Trophoblast cell (in vitro differentiated cells and primary cell): ENCODE data around the gene CYP17A1.

ENCODE experiments used
- DNase-seq, 2 donors: peaks; one replicate each; pipeline ENCODE4 v3.0.0-alpha.2; 2016
- H2AFZ ChIP-seq: 2 replicates; pipeline ENCODE4 v1.6.1; 2013; ENCODE audit warnings: low read length, moderate library complexity, mild to moderate bottlenecking; ENCODE audit not compliant: insufficient read depth, poor library complexity
- H2AK5ac ChIP-seq: 2 replicates; pipeline ENCODE4 v1.6.1; 2013; ENCODE audit warnings: mild to moderate bottlenecking, low read length
- H2BK120ac ChIP-seq: 2 replicates; pipeline ENCODE4 v1.6.1; 2013; ENCODE audit warnings: low read length, mild to moderate bottlenecking, moderate library complexity; ENCODE audit not compliant: insufficient read depth, poor library complexity
- H2BK12ac ChIP-seq: 2 replicates; pipeline ENCODE4 v1.6.1; 2013; ENCODE audit warnings: mild to moderate bottlenecking, low read length, moderate library complexity
- H2BK5ac ChIP-seq: 2 replicates; pipeline ENCODE4 v1.6.1; 2013; ENCODE audit warnings: low read length, low read depth, moderate library complexity, mild to moderate bottlenecking; ENCODE audit not compliant: poor library complexity
- H3K14ac ChIP-seq: 2 replicates; pipeline ENCODE4 v1.6.1; 2013; ENCODE audit warnings: mild to moderate bottlenecking, low read length
- H3K18ac ChIP-seq: 2 replicates; pipeline ENCODE4 v1.6.1; 2013; ENCODE audit warnings: mild to moderate bottlenecking, low read length
- H3K23ac ChIP-seq: 2 replicates; pipeline ENCODE4 v1.6.1; 2013; ENCODE audit warnings: low read length
- H3K27ac ChIP-seq: 2 replicates; pipeline ENCODE4 v1.5.1; 2013; ENCODE audit warnings: low read depth, mild to moderate bottlenecking, inconsistent platforms, low read length, moderate library complexity
- H3K27me3 ChIP-seq: 2 replicates; pipeline ENCODE4 v1.6.1; 2013; ENCODE audit warnings: inconsistent platforms, mild to moderate bottlenecking, low read length, moderate library complexity; ENCODE audit not compliant: insufficient read depth
- H3K36me3 ChIP-seq, 2 experiments: 1 replicate in 1 of 2; 2 replicates in 1 of 2; pipeline ENCODE4 v1.6.1; 2013; ENCODE audit warnings: low read length in 2 of 2, mild to moderate bottlenecking in 2 of 2, moderate library complexity in 1 of 2; ENCODE audit not compliant: insufficient read depth in 2 of 2, control insufficient read depth in 1 of 2
- H3K4ac ChIP-seq: 2 replicates; pipeline ENCODE4 v1.6.1; 2013; ENCODE audit warnings: low read depth, mild to moderate bottlenecking, low read length, moderate library complexity
- H3K4me1 ChIP-seq, 2 experiments: 1 replicate in 1 of 2; 2 replicates in 1 of 2; pipeline ENCODE4 v1.6.1; 2013; ENCODE audit warnings: low read length in 2 of 2, mild to moderate bottlenecking in 2 of 2, moderate library complexity in 1 of 2; ENCODE audit not compliant: insufficient read depth in 2 of 2, control insufficient read depth in 1 of 2
- H3K4me2 ChIP-seq: 2 replicates; pipeline ENCODE4 v1.6.1; 2013; ENCODE audit warnings: inconsistent platforms, mild to moderate bottlenecking, low read length, moderate library complexity
- H3K4me3 ChIP-seq: 2 replicates; pipeline ENCODE4 v1.5.1; 2013; ENCODE audit warnings: mild to moderate bottlenecking, low read depth, low read length, inconsistent platforms
- H3K79me1 ChIP-seq: one replicate; pipeline ENCODE4 v1.6.1; 2013; ENCODE audit warnings: low read length
- H3K79me2 ChIP-seq: 2 replicates; pipeline ENCODE4 v1.6.1; 2013; ENCODE audit warnings: low read length, mild to moderate bottlenecking; ENCODE audit not compliant: control insufficient read depth, insufficient read depth, poor library complexity
- H3K9ac ChIP-seq: 2 replicates; pipeline ENCODE4 v1.6.1; 2013; ENCODE audit warnings: mild to moderate bottlenecking, low read length
- H3K9me3 ChIP-seq: 2 replicates; pipeline ENCODE4 v1.6.1; 2013; ENCODE audit warnings: low read depth, mild to moderate bottlenecking, control low read depth, inconsistent platforms, low read length; ENCODE audit not compliant: insufficient read depth
- H4K12ac ChIP-seq: 2 replicates; pipeline ENCODE4 v1.6.1; 2013; ENCODE audit warnings: low read depth, mild to moderate bottlenecking, low read length, moderate library complexity
- H4K8ac ChIP-seq: 2 replicates; pipeline ENCODE4 v1.6.1; 2013; ENCODE audit warnings: low read depth, mild to moderate bottlenecking, low read length, moderate library complexity
- H4K91ac ChIP-seq: one replicate; pipeline ENCODE4 v1.6.1; 2013; ENCODE audit warnings: low read depth, mild to moderate bottlenecking, low read length, moderate library complexity
- WGBS: extraction: QIAGEN DNeasy Blood & Tissue Kit; methylation state at CpG from one replicate; pipeline ENCODE4 v1.1.7; 2013; ENCODE audit warnings: missing lambda C conversion rate; ENCODE audit not compliant: insufficient read length, insufficient coverage; ENCODE audit errors: extremely low coverage; 5-methylcytosine and 5-hydroxymethylcytosine counted together

Gene CYP17A1

DNA sequence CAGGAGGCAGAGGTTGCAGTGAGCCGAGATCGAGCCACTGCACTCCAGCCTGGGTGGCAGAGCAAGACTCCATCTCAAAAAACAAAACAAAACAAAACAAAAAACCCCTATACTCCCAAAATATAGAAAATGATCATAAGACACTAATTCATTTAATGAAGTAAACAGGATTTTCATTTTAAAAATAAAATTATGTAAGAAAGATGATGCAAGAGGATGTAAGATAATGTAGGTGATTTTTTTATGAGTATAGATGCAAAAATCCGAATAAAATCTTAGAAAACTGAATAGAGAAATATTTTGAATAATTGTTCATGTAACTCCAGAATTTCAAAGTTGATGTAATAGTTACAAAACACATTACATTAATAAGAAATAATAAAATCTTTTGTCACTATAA is 28.4 kb upstream of the CYP17A1 start:
- no peak overlapping the region for H2AK5ac ChIP-seq
- H2BK12ac ChIP-seq, result no peak overlapping the region
- no peak overlapping the region for H3K18ac ChIP-seq
- H3K23ac ChIP-seq, result no peak overlapping the region
- H3K14ac ChIP-seq, result no peak overlapping the region
- no peak overlapping the region for H3K4me2 ChIP-seq
- peaks cover 5% of the 10 kb centered on the region in 2 experiments for H3K4me1 ChIP-seq
- H2BK120ac ChIP-seq, result no peak overlapping the region
- no peaks in the 10 kb centered on the region for H3K9me3 ChIP-seq
- no peak for DNase-seq
- H3K9ac ChIP-seq, result no peak overlapping the region
- H3K36me3 ChIP-seq, result peaks cover 1 to 2% of the 10 kb centered on the region in 2 experiments
- no CpG with 5 or more reads among the region's 3 CpGs for WGBS
- peaks cover 5% of the 10 kb centered on the region for H3K79me1 ChIP-seq
- no peak overlapping the region for H3K4me3 ChIP-seq
- no peak overlapping the region for H4K91ac ChIP-seq
- H3K27me3 ChIP-seq, result no peaks in the 10 kb centered on the region
- H2AFZ ChIP-seq, result no peak overlapping the region
- no peak overlapping the region for H3K27ac ChIP-seq
- H2BK5ac ChIP-seq, result no peak overlapping the region
- H3K79me2 ChIP-seq, result peaks cover 2% of the 10 kb centered on the region
- no peak overlapping the region for H4K12ac ChIP-seq
- H3K4ac ChIP-seq, result no peak overlapping the region
- H4K8ac ChIP-seq, result no peak overlapping the region

- no peaks in the 10 kb centered on the region for H3K9me3 ChIP-seq
- no CpG with 5 or more reads among the region's 2 CpGs for WGBS
- no peaks in the 10 kb centered on the region for H3K79me2 ChIP-seq
- H3K14ac ChIP-seq, result no peak overlapping the region
- H3K18ac ChIP-seq, result no peak overlapping the region
- no peak overlapping the region for H4K8ac ChIP-seq
- no peak overlapping the region for H3K9ac ChIP-seq
- no peaks in the 10 kb centered on the region for H3K4me1 ChIP-seq
- no peak overlapping the region for H3K4me3 ChIP-seq
- H4K91ac ChIP-seq, result no peak overlapping the region
- H3K4ac ChIP-seq, result no peak overlapping the region
- H3K36me3 ChIP-seq, result peaks cover 2 to 4% of the 10 kb centered on the region in 2 experiments
- no peak overlapping the region for H4K12ac ChIP-seq
- H3K23ac ChIP-seq, result no peak overlapping the region
- H2AFZ ChIP-seq, result no peak overlapping the region
- H3K4me2 ChIP-seq, result no peak overlapping the region
- peak in 1 of 2 donors; percentile 14 for DNase-seq
- H3K27me3 ChIP-seq, result no peaks in the 10 kb centered on the region
- H2BK120ac ChIP-seq, result no peak overlapping the region
- no peaks in the 10 kb centered on the region for H3K79me1 ChIP-seq
- H2BK5ac ChIP-seq, result no peak overlapping the region
- no peak overlapping the region for H2BK12ac ChIP-seq
- H2AK5ac ChIP-seq, result no peak overlapping the region
- no peak overlapping the region for H3K27ac ChIP-seq
These were observed 26.4 kb upstream of the CYP17A1 start for GRCh38 chr10:102863660-102864059.

- no peaks in the 10 kb centered on the region for H3K79me2 ChIP-seq
- no peak overlapping the region for H3K14ac ChIP-seq
- H2BK120ac ChIP-seq, result no peak overlapping the region
- WGBS, result no CpG with 5 or more reads among the region's 2 CpGs
- no peak overlapping the region for H2AFZ ChIP-seq
- no peak overlapping the region for H3K4me3 ChIP-seq
- no peaks in the 10 kb centered on the region for H3K27me3 ChIP-seq
- no peak overlapping the region for H2BK5ac ChIP-seq
- peaks cover 3% of the 10 kb centered on the region for H3K79me1 ChIP-seq
- H3K4me2 ChIP-seq, result no peak overlapping the region
- no peak overlapping the region for H3K4ac ChIP-seq
- no peak overlapping the region for H2BK12ac ChIP-seq
- no peaks in the 10 kb centered on the region for H3K4me1 ChIP-seq
- no peak overlapping the region for H2AK5ac ChIP-seq
- H4K8ac ChIP-seq, result no peak overlapping the region
- no peak overlapping the region for H4K91ac ChIP-seq
- H3K9me3 ChIP-seq, result no peaks in the 10 kb centered on the region
- no peak for DNase-seq
- H3K27ac ChIP-seq, result no peak overlapping the region
- no peak overlapping the region for H3K23ac ChIP-seq
- no peak overlapping the region for H3K9ac ChIP-seq
- no peak overlapping the region for H4K12ac ChIP-seq
- no peak overlapping the region for H3K18ac ChIP-seq
- H3K36me3 ChIP-seq, result peaks cover 2 to 4% of the 10 kb centered on the region in 2 experiments
These were observed 22.7 kb upstream of the CYP17A1 start for GRCh38 chr10:102859911-102860310.

- WGBS, result no CpG with 5 or more reads among the region's 3 CpGs
- H4K12ac ChIP-seq, result no peak overlapping the region
These were observed 19.7 kb upstream of the CYP17A1 start for GRCh38 chr10:102856758-102857424.

More at GRCh38 chr10:102856758-102857424, 19.7 kb upstream of the CYP17A1 start:
- peak overlapping the region; percentile 54 for H3K18ac ChIP-seq
- peak overlapping the region; percentile 69 for H2AK5ac ChIP-seq
- H3K79me2 ChIP-seq, result peaks cover 2% of the 10 kb centered on the region
- no peaks in the 10 kb centered on the region for H3K27me3 ChIP-seq
- no peak overlapping the region for H3K9ac ChIP-seq
- peaks cover 0 to 4% of the 10 kb centered on the region in 2 experiments for H3K36me3 ChIP-seq
- no peak overlapping the region for H3K14ac ChIP-seq
- no peak overlapping the region for H2BK120ac ChIP-seq
- H3K9me3 ChIP-seq, result no peaks in the 10 kb centered on the region
- no peak for DNase-seq
- no peak overlapping the region for H3K27ac ChIP-seq
- no peak overlapping the region for H3K4ac ChIP-seq
- H4K8ac ChIP-seq, result no peak overlapping the region
- H2BK12ac ChIP-seq, result peak overlapping the region; percentile 43
- no peak overlapping the region for H2BK5ac ChIP-seq
- H2AFZ ChIP-seq, result no peak overlapping the region
- H3K23ac ChIP-seq, result no peak overlapping the region
- peaks cover 8% of the 10 kb centered on the region for H3K79me1 ChIP-seq
- no peaks in the 10 kb centered on the region for H3K4me1 ChIP-seq
- no peak overlapping the region for H4K91ac ChIP-seq
- H3K4me3 ChIP-seq, result no peak overlapping the region
- no peak overlapping the region for H3K4me2 ChIP-seq
